ENCODE data around the gene DBT.

DBT gene

DNA sequence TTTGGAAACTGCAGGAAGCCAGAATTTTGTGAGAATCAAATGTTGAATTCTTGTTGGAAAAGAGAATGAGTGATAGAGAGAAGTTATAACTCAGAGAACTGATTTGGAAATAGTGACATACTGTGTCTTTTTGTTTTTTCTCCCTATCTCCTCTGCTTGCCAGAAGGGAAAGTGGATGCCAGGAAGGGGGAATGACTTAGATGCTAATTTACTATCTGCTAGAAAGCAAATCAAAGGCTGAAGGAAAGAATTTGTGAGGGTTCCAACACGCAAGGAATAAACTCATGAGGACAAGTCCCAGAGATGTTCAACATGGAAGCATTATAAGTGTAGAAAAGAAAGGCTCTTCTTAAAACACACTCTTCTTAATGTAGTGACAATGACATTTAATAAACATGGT, 51.0 kb downstream of the DBT start:
- DNase-seq (ENCODE audit: low read depth in 3 of 3): no peak

DNA sequence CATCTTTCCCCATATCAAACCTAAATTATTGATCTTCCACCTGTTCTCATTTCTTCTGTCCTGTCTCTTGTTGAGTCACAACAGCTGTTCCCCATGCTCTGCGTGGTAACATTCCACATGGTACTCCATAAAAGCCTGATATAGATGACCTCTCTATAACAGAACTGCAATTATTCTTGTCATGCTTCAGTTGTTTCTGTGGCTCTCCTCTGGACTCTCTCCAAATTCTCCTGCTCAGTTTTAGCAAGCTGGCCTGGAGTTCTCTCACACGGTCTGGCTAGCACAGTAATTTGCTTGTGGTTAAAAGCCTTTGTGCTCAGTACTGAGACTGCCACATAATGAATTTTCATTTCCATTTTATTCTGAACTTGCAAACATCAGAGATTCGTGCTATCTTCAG, 61.0 kb downstream of the DBT start:
- no peak for DNase-seq (ENCODE audit: low read depth in 3 of 3)

DNA sequence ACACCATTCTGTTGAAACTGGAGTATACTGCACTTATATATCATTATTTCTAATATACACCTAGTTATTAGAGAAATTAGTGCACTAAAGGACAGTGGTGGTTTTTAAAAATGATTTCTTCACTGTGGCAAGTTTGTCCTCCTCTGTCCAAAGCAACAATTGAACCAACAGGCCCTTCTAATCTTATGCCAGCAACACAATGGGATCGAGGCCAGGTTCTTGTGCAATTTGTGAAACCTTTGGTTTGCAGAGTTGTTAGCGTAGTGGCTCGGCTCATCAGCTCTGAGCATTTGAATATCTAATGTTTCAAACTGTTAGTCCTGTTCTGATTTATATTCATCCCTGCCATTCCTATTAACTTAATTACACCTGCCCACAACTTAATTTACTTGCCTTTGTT, 61.7 kb downstream of the DBT start:
- no peak for DNase-seq (ENCODE audit: low read depth in 3 of 3)

DNA sequence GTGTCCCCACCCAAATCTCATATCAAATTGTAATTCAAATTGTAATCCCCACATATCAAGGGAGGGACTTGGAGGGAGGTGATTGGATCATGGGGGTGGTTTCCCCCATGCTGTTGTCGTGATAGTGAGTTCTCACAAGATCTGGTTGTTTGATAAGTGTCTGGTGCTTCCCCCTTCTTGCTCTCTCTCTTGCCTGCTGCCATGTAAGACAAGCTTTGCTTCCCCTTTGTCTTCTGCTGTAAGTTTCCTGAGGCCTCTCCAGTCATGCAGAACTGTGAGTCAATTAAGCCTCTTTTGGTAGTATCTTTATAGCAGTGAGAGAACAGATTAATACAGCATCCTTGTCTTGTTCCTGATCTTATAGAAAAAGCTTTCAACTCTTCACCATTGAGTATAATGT, 65.1 kb downstream of the DBT start:
- DNase-seq (ENCODE audit: low read depth in 3 of 3): no peak

DNA sequence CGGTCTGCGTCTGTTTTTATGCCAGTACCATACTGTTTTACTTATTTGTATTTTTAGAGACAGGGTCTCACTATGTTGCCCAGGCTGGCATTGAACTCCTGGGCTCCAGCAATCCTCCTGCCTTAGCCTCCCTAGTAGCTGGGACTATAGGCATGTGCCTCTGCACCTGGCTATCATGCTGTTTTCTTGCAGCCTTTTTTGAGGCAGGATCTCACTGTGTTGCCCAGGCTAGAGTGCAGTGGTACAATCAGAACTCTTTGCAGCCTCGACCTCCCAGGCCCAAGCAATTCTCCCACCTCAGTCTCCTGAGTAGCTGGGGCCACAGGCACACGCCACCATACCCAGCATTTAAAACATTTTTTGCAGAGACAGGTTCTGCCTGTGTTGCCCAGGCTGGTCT, 66.3 kb downstream of the DBT start:
- DNase-seq (ENCODE audit: low read depth in 3 of 3): no peak

DNA sequence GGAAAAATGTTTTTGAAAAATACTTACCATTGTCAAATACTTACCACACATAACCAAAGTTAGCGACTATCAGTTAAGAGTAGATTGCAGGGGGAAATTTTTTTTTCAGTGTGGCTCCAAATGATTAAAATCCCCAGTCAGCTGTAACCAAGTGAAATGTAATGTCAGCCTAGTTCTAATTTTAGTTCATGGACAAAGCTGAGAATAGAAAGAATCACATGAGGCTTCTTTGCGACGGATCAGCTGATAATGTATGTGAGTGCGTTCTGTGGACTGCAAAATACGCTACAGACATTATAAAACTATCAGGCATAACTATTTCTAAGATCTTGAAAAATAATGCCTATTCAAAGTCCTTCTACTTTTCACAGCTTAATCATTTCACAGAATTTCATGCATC, 71.5 kb downstream of the DBT start, which contains the start of gene LRRC39:
TSS of gene LRRC39 (minus strand) at position 166 of the 400 bp plus-strand sequence. CDS start 9,740 bp downstream, outside the sequence.
- DNase-seq (ENCODE audit: low read depth in 3 of 3): no peak

DNA sequence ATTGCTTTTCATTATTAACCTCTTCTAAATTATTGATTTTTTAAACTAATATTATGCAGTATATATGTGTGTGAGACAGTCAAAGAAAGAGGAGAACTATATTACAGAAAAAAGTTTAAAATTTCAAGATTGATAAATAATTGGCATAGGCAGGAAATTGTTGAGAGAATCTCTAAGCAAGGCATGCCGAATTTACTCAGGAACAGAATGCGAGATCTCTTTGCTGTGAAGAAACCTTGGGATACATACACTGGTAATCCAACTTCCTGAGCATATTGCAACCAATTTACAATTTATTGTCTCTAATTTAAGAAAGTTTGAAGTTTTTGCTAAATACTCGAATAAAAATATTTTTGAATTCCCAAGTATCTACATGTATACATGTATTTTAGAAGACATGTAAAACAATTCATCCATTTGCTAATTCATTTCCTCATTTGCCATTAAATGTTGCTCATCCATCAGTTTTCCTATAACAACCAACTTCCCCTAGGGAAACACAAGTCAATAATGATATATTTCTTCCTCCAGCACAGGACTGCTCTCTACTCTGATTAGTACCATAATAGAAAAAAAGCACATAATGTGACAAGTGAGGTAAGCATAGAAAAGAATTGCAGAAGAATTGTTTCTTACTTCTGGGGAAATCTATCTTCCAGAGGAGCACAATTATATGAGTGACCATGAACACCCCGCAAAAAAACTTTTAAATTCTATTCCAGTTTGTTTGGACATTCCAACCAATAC, 72.2 kb downstream of the DBT start:
- DNase-seq (ENCODE audit: low read depth in 3 of 3): no peak

DNA sequence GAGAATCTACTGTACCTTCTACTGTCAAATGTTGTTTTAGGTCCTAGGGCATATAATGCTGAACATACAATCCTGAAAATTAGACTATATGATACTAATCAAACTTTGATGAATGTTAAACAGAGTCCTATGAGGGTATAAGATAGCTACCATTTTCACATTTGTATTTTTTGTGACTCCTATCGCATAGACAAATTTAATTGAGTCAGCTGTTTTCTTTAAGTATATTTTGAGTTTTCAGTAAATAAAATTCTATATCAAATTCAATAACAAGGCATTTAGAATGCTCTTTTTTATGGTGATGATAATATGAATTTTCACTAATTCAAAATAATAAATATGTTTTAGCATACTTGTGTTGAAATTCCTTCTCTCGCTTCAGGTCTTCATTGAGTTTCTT, 81.6 kb downstream of the DBT start:
- DNase-seq (ENCODE audit: low read depth in 3 of 3): no peak

DNA sequence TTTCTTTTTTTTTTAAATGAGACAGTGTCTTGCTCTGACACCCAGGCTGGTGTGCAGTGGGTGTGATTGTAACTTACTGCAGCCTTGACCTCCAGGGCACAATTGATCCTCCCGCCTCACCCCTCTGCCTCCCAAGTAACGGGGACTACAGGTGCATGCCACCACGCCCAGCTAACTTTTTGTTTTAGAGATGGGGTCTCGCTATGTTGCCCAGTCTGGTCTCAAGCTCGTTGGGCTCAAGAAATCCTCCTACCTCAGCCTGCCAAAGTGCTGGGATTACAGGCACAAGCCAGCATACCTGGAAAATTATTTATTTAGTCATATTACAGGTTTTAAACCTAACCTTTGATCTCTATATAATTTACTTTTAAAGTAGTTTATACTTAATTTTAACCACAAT, 84.9 kb downstream of the DBT start:
- no peak for DNase-seq (ENCODE audit: low read depth in 3 of 3)

DNA sequence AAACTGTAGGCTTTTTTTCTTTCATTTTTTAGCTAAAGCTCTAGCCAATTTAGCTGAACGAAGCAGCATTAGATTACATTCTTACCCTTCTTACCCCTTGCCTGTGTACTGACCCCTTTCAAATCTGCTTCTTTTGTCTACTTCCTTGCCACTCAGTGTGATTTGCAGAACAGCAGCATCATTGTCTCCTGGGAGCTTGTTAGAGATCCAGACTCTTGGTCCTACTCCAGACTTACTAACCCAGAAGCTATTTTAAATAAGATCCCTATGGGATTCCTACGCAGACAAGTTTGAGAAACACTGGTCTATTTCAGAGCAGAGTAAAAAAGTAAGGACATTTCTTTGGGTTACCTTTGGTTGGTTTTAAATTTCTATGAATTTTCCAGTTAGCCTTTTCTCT, 85.4 kb downstream of the DBT start:
- no peak for DNase-seq (ENCODE audit: low read depth in 3 of 3)

DNA sequence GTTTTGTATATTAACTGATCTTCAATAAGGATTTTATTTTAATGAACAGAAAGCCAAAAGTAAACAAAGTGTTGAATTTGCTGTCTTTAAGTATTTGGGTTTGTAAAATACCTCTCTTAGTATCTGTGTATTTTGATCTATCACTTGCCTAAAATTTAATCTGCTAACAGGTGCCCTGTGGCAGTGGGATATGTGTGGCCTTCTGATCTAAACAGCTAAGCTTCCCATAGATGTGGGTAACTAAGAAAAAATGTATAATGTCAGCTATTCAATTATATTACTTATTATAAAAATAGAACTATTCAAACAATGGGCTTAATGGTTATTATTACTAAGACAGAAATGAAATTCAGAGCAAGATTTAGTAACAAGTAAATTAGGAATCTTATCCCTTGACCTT, 86.8 kb downstream of the DBT start:
- no peak for DNase-seq (ENCODE audit: low read depth in 3 of 3)

DNA sequence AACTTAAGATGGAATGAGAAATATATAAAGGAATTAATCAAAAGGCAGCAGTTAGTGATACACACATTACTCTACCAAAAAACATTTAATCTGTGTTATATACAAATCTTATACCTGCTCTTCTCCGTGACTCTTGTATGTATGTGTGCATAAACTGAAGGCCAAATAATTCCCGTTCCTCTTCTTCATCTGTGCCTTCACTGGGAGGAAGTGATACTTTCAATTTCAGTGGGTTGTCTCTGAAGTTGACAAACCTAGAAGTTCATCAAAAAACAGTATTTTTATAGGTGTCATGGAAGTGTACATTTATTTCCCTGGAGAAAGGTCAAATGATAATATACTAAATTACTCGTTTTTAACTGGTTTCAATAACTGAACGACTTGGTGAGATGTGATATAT, 97.4 kb downstream of the DBT start:
- DNase-seq (ENCODE audit: low read depth in 3 of 3): no peak

DNA sequence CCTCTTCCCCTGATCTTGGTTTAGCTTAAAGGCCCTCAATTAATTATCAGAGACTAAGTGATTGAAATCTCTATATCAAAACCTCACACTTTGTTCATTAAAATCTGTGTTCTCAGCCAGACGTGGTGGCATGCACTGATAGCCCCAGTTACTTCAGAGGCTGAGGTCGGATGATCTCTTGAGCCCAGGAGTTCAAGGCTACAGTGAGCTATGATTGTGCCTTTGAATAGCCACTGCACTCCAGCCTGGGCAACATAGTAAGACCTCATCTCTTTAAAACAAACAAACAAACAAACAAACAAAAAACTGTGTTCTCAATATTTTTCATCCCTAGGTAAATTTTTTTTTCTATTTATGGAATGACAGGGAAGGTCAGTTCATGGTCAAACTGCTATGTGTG, 98.0 kb downstream of the DBT start:
- no peak for DNase-seq (ENCODE audit: low read depth in 3 of 3)

DNA sequence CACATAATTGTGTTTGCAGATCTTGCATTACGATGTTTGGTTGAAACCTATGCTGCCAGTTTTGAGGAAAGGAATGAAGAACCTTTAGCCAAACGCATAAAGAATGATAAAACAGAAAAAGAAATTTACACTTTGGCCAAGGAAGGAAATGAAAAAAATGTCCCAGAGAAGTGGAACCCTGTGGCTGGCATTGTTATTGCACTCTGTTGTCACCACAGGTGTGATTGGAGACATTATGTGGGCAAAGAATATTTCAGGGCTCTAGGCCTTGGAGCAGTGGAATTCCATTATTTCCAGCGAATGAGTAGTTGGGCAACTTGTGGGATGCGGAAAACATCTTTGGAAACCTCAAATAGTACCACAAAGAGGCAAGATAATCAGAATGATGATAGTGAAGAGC, 101.8 kb downstream of the DBT start:
- no peak for DNase-seq (ENCODE audit: low read depth in 3 of 3)

DNA sequence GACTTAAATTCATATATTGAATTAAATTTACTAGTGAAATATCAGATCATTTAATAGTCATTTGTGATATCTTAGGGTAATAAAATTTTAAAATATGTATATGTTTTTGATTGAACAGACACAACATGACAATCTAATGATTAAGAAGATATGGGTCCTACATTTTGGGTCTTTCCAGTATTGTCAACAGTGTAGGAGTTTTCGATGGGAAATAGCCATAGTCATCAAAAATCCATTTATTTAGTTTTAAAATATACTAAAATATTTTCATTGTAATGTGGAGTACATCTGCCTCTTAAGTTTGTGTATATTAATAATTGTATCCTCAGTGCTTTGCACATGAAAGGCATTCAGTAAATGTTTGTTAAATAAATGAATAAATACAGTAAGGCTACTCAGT, 102.7 kb downstream of the DBT start:
- DNase-seq (ENCODE audit: low read depth in 3 of 3): no peak

DNA sequence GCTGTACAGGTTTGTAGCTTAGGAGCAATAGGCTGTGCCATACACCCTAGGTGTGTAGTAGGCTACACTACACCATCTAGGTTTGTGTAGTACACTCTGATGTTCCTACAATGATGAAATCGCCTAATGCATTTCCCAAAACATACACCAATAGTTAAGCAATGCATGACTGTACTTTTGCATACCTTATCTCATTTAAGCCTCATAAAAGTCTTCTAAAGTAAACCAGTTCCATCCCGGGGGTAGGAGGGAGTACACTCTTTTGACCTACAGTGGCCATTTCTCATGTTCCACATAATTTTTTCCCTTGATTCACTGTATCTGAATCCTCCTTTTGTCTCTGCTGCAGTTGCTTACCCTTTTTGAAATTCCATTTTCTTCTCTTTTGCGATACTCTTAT, 104.5 kb downstream of the DBT start:
- DNase-seq (ENCODE audit: low read depth in 3 of 3): no peak

DNA sequence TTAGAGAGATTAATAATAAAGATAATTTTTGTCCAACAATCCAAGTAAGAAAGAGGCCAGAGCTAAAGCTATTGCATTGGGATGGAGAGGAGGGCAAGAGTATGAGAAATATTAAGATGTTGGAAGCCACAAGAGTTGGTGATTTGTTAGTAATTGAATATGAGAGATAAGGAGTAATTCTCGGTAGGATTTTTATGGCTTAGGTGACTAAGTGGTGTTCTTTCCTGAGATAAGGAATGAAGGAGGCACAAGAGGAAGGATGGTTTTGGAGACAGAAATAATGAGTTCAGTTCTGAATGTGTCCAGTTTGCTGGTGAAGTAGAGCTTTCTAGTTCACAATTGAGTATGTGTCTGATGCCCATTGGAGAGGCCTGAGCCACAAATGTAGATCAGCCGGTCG, 107.3 kb downstream of the DBT start:
- DNase-seq (ENCODE audit: low read depth in 3 of 3): no peak

DNA sequence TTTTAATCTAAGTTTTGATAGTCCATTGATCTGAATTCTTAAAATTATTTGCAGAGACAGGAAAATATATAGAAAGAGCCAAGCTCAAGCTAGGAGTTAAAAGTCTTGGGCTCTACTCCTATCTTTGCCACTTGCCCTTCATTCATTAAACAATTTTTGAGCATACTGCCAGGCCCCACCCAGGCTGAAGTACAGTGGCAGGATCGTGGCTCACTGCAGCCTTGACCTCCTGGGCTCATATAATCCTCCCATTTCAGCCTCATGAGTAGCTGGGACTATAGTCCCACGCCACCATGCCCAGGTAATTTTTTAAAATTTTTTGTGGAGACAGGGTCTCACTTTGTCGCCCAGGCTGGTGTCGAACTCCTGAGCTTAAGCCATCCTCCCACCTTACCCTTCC, 108.4 kb downstream of the DBT start:
- no peak for DNase-seq (ENCODE audit: low read depth in 3 of 3)

DNA sequence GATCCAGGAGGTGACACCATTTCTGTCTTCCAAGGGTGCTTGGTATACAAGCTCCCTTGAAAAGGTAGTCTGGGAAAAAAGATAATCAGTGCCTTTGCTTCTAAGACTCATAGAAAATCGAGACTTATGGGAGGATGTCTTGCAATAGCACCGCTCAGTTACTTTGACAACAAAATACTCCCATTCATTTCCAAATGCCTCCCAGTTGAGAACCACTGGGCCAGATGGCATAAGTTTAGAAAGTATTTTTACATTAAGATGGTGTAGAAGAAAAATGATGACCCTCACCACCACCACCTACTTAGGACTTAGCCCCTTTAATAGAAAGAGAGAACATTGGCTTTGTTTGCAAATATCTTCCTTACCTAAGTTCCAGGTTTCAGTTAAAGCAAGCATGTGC, 112.0 kb downstream of the DBT start:
- no peak for DNase-seq (ENCODE audit: low read depth in 3 of 3)
